SU-DHL-6 (cell line): ENCODE data around the gene NUTM2F.
"Not testable (repeated sequence)": the region's sequence is repeated elsewhere in the genome, so short reads cannot be mapped to it uniquely, and the experiment has no call there.

Experiments used
- H2AFZ ChIP-seq: fragments of 200-600 bp; sonication (generic); 2 replicates; pipeline ENCODE4 v1.6.1; 2014; ENCODE audit warnings: low read depth, mild to moderate bottlenecking, moderate library complexity, mixed read lengths, antibody characterized with exemption, low read length; ENCODE audit not compliant: severe bottlenecking
- H3F3A ChIP-seq: fragments of 200-600 bp; shearing (Covaris generic); 2 replicates; pipeline ENCODE4 v1.6.0; 2016; ENCODE audit warnings: antibody characterized with exemption, mild to moderate bottlenecking; ENCODE audit not compliant: insufficient read depth
- H3K27ac ChIP-seq: fragments of 200-600 bp; sonication (generic); 2 replicates; pipeline ENCODE4 v1.5.1; 2016; ENCODE audit warnings: low read depth, mild to moderate bottlenecking, low read length, moderate library complexity, mixed read lengths
- H3K27me3 ChIP-seq: fragments of 200-600 bp; sonication (generic), shearing (Covaris generic); 2 replicates; pipeline ENCODE4 v1.6.0; 2014; ENCODE audit warnings: mild to moderate bottlenecking, low read length
- H3K36me3 ChIP-seq: fragments of 200-600 bp; sonication (generic); 2 replicates; pipeline ENCODE4 v1.6.1; 2014; ENCODE audit warnings: mild to moderate bottlenecking, low read length, mixed read lengths
- H3K4me2 ChIP-seq: fragments of 300-600, 200-600 bp; shearing (Covaris generic), sonication (generic); 2 replicates; pipeline ENCODE4 v1.6.0; 2014; ENCODE audit warnings: low read length, low read depth, mild to moderate bottlenecking; ENCODE audit not compliant: poor library complexity, severe bottlenecking
- H3K4me3 ChIP-seq: fragments of 200-600 bp; sonication (generic); 2 replicates; pipeline ENCODE4 v1.5.1; 2014; ENCODE audit warnings: antibody characterized with exemption, low read length, mild to moderate bottlenecking, mixed read lengths; ENCODE audit not compliant: insufficient read depth, poor library complexity, severe bottlenecking
- H3K79me2 ChIP-seq: fragments of 200-600 bp; sonication (generic); 2 replicates; pipeline ENCODE4 v1.6.1; 2014; ENCODE audit warnings: mild to moderate bottlenecking, low read length, moderate library complexity; ENCODE audit not compliant: insufficient read depth
- H3K9ac ChIP-seq: fragments of 200-600 bp; sonication (generic); 2 replicates; pipeline ENCODE4 v1.7.0; 2014; ENCODE audit warnings: mild to moderate bottlenecking, low read length
- H3K9me2 ChIP-seq: fragments of 200-600 bp; sonication (generic); replicated peaks from 2 replicates; pipeline ENCODE4 v1.6.1; 2014; ENCODE audit warnings: low read length; ENCODE audit not compliant: insufficient read depth
- H3K9me3 ChIP-seq: fragments of 200-600 bp; sonication (generic); 2 replicates; pipeline ENCODE4 v1.6.1; 2014; ENCODE audit warnings: low read length, mixed read lengths; ENCODE audit not compliant: insufficient read depth
- H4K20me1 ChIP-seq: fragments of 200-600 bp; sonication (generic); 2 replicates; pipeline ENCODE4 v1.6.1; 2014; ENCODE audit warnings: low read depth, mild to moderate bottlenecking, antibody characterized with exemption, low read length, moderate library complexity, mixed read lengths

The NUTM2F gene

GRCh38 chr9:94351901-94352723 lies 23.7 kb upstream of the NUTM2F start:
- H3K4me3 ChIP-seq, H3K9me3 ChIP-seq, H3K27me3 ChIP-seq, H3K79me2 ChIP-seq, H3K9me2 ChIP-seq, H3K36me3 ChIP-seq, H3K4me2 ChIP-seq, H3K27ac ChIP-seq, H3K9ac ChIP-seq, H3F3A ChIP-seq, H2AFZ ChIP-seq, H4K20me1 ChIP-seq: not testable (repeated sequence)

GRCh38 chr9:94348754-94349153 lies 20.3 kb upstream of the NUTM2F start:
- H3K36me3 ChIP-seq, H3K9me2 ChIP-seq, H3K27me3 ChIP-seq, H2AFZ ChIP-seq, H3K79me2 ChIP-seq, H3K4me2 ChIP-seq, H3K27ac ChIP-seq, H3K4me3 ChIP-seq, H4K20me1 ChIP-seq, H3F3A ChIP-seq, H3K9ac ChIP-seq, H3K9me3 ChIP-seq: not testable (repeated sequence)

- not testable (repeated sequence) for H3K9ac ChIP-seq, H3F3A ChIP-seq, H3K27ac ChIP-seq, H4K20me1 ChIP-seq, H3K4me3 ChIP-seq, H3K36me3 ChIP-seq, H3K27me3 ChIP-seq, H3K4me2 ChIP-seq, H2AFZ ChIP-seq, H3K79me2 ChIP-seq, H3K9me2 ChIP-seq, H3K9me3 ChIP-seq
These were observed 19.0 kb upstream of the NUTM2F start for GRCh38 chr9:94347451-94347850.

GRCh38 chr9:94341703-94342102 lies 13.3 kb upstream of the NUTM2F start:
- H3K4me2 ChIP-seq, H3K9me3 ChIP-seq, H2AFZ ChIP-seq, H4K20me1 ChIP-seq, H3F3A ChIP-seq, H3K4me3 ChIP-seq, H3K79me2 ChIP-seq, H3K27me3 ChIP-seq, H3K9ac ChIP-seq, H3K27ac ChIP-seq, H3K36me3 ChIP-seq, H3K9me2 ChIP-seq: not testable (repeated sequence)

GRCh38 chr9:94340750-94341149 lies 12.3 kb upstream of the NUTM2F start:
- not testable (repeated sequence) for H3K9ac ChIP-seq, H2AFZ ChIP-seq, H3K9me3 ChIP-seq, H3K27ac ChIP-seq, H3K9me2 ChIP-seq, H3K79me2 ChIP-seq, H4K20me1 ChIP-seq, H3K4me3 ChIP-seq, H3K27me3 ChIP-seq, H3F3A ChIP-seq, H3K4me2 ChIP-seq, H3K36me3 ChIP-seq

GRCh38 chr9:94339657-94340056 lies 11.2 kb upstream of the NUTM2F start:
- H3K27ac ChIP-seq, H3F3A ChIP-seq, H3K36me3 ChIP-seq, H3K27me3 ChIP-seq, H3K9ac ChIP-seq, H4K20me1 ChIP-seq, H3K4me2 ChIP-seq, H3K4me3 ChIP-seq, H3K79me2 ChIP-seq, H3K9me3 ChIP-seq, H3K9me2 ChIP-seq, H2AFZ ChIP-seq: not testable (repeated sequence)

- not testable (repeated sequence) for H3K4me3 ChIP-seq, H2AFZ ChIP-seq, H3K9me2 ChIP-seq, H3K27me3 ChIP-seq, H4K20me1 ChIP-seq, H3K4me2 ChIP-seq, H3K9me3 ChIP-seq, H3K9ac ChIP-seq, H3K27ac ChIP-seq, H3K36me3 ChIP-seq, H3K79me2 ChIP-seq, H3F3A ChIP-seq
These were observed 10.3 kb upstream of the NUTM2F start for GRCh38 chr9:94338723-94339122.

GRCh38 chr9:94336445-94336844 lies 8.0 kb upstream of the NUTM2F start:
- H3K9ac ChIP-seq, H3K4me2 ChIP-seq, H3K9me2 ChIP-seq, H4K20me1 ChIP-seq, H3K36me3 ChIP-seq, H3K4me3 ChIP-seq, H3K27ac ChIP-seq, H3K79me2 ChIP-seq, H3K27me3 ChIP-seq, H3F3A ChIP-seq, H3K9me3 ChIP-seq, H2AFZ ChIP-seq: not testable (repeated sequence)
